H1 (cell line): ENCODE results near the gene IL13. TPM values are rescaled to one million over a fixed set of nuclear protein-coding genes. Genes with fewer than 3 reads are reported as not detected.
A peak's percentile ranks its signal among the peaks of the same experiment; 100 is the strongest.

Experiments used
- CTCF ChIA-PET: fragments of 300-600 bp; sonication (Branson Sonifier 250); formaldehyde crosslinking; loops from one replicate; lab custom pipeline; 2021; ENCODE audit not compliant: partially characterized antibody; lab: Charles Lee
- POLR2A ChIA-PET: fragments of 300-600 bp; sonication (Branson Sonifier 250); formaldehyde crosslinking; loops from one replicate; lab custom pipeline; 2021; ENCODE audit warnings: inconsistent platforms; ENCODE audit not compliant: partially characterized antibody; lab: Charles Lee
- DNase-seq, 2 experiments: peaks; one replicate each; pipeline versions ENCODE4 v3.0.0 to v3.0.0-alpha.2; 2010 to 2022; ENCODE audit warnings: low spot score in 2 of 2, low read depth in 1 of 2, mixed read lengths in 1 of 2
- FAIRE-seq: peaks from 2 replicates; lab custom pipeline; 2011; peaks lifted over from hg19 to GRCh38; lab: Jason Lieb, UNC
- H2AFZ ChIP-seq: 2 replicates; pipeline ENCODE4 v1.8.1; 2012; ENCODE audit warnings: low read length, inconsistent platforms
- H2AK5ac ChIP-seq: 2 replicates; pipeline ENCODE4 v1.6.1; 2013; ENCODE audit warnings: low read depth, low read length
- H2BK120ac ChIP-seq: replicated peaks from 2 replicates; pipeline ENCODE3; 2013; ENCODE audit warnings: low read depth, low read length, inconsistent platforms
- H2BK12ac ChIP-seq: 2 replicates; pipeline ENCODE4 v1.6.1; 2013; ENCODE audit warnings: low read depth, low read length
- H2BK15ac ChIP-seq: 2 replicates; pipeline ENCODE4 v1.6.1; 2013; ENCODE audit warnings: low read length
- H2BK20ac ChIP-seq: 2 replicates; pipeline ENCODE4 v1.6.1; 2013; ENCODE audit warnings: low read length
- H2BK5ac ChIP-seq: 2 replicates; pipeline ENCODE4 v1.6.1; 2013; ENCODE audit warnings: low read depth, low read length
- H3K14ac ChIP-seq: 2 replicates; pipeline ENCODE4 v1.6.1; 2013; ENCODE audit warnings: inconsistent platforms; ENCODE audit not compliant: insufficient read length
- H3K18ac ChIP-seq: 2 replicates; pipeline ENCODE4 v1.6.1; 2013; ENCODE audit warnings: low read length; ENCODE audit errors: extremely low read depth
- H3K23ac ChIP-seq: 2 replicates; pipeline ENCODE4 v1.6.1; 2013; ENCODE audit warnings: inconsistent platforms; ENCODE audit not compliant: insufficient read length
- H3K23me2 ChIP-seq: 2 replicates; pipeline ENCODE4 v1.6.1; 2013; ENCODE audit warnings: low read depth, low read length
- H3K27ac ChIP-seq: 2 replicates; pipeline ENCODE4 v1.6.1; 2011; ENCODE audit warnings: low read depth, low read length, inconsistent platforms
- H3K27me3 ChIP-seq, 4 experiments: replicated peaks in 1 of 4; 1 replicate in 1 of 4; 2 replicates in 3 of 4; pipeline versions ENCODE4 v1.6.1 to v1.8.1; 2011 to 2013; ENCODE audit warnings: low read length in 3 of 4, mild to moderate bottlenecking in 3 of 4, inconsistent platforms in 2 of 4, mixed read lengths in 2 of 4, moderate library complexity in 1 of 4; ENCODE audit not compliant: control insufficient read depth in 3 of 4, insufficient read depth in 3 of 4; ENCODE audit errors: extremely low read depth in 1 of 4
- H3K36me3 ChIP-seq, 4 experiments: 2 replicates each; pipeline versions ENCODE4 v1.6.1 to v1.8.1; 2011 to 2013; ENCODE audit warnings: mild to moderate bottlenecking in 4 of 4, low read length in 3 of 4, moderate library complexity in 2 of 4, control low read depth in 1 of 4, inconsistent platforms in 1 of 4; ENCODE audit not compliant: insufficient read depth in 4 of 4, control insufficient read depth in 2 of 4
- H3K4ac ChIP-seq: replicated peaks from 2 replicates; pipeline ENCODE3; 2013; ENCODE audit warnings: low read length, low read depth, mixed read lengths, inconsistent platforms; ENCODE audit not compliant: insufficient read length
- H3K4me1 ChIP-seq, 4 experiments: replicated peaks in 1 of 4; 1 replicate in 1 of 4; 2 replicates in 3 of 4; pipeline versions ENCODE4 v1.6.1 to v1.8.1; 2011 to 2013; ENCODE audit warnings: low read length in 3 of 4, inconsistent platforms in 2 of 4, mixed read lengths in 1 of 4; ENCODE audit not compliant: insufficient read depth in 4 of 4, control insufficient read depth in 3 of 4
- H3K4me2 ChIP-seq, 2 experiments: 2 replicates each; pipeline versions ENCODE4 v1.6.1 to v1.8.1; 2011 to 2013; ENCODE audit warnings: low read depth in 2 of 2, low read length in 2 of 2, control low read depth in 1 of 2, inconsistent platforms in 1 of 2, mild to moderate bottlenecking in 1 of 2; ENCODE audit not compliant: insufficient read depth in 1 of 2
- H3K4me3 ChIP-seq, 4 experiments: fragments of 200-600, 300-600 bp in 1 of 4; sonication (generic), shearing (Covaris generic), sonication (Bioruptor Twin) in 1 of 4; 2 replicates each; pipeline versions ENCODE4 v1.5.1 to v1.8.1; 2011 to 2016; ENCODE audit warnings: low read length in 4 of 4, low read depth in 3 of 4, control low read depth in 2 of 4, inconsistent platforms in 2 of 4, mild to moderate bottlenecking in 2 of 4, mixed read lengths in 1 of 4, moderate library complexity in 1 of 4; ENCODE audit not compliant: insufficient read depth in 2 of 4; ENCODE audit errors: extremely low read depth in 1 of 4
- H3K56ac ChIP-seq: replicated peaks from 2 replicates; pipeline ENCODE3; 2013; ENCODE audit warnings: low read depth, mild to moderate bottlenecking, mixed read lengths, low read length, inconsistent platforms; ENCODE audit not compliant: insufficient read length
- H3K79me1 ChIP-seq: 2 replicates; pipeline ENCODE4 v1.6.1; 2013; ENCODE audit warnings: low read depth, low read length, control low read depth
- H3K79me2 ChIP-seq, 2 experiments: 2 replicates each; pipeline versions ENCODE4 v1.6.1 to v1.8.1; 2012 to 2013; ENCODE audit warnings: low read length in 2 of 2, mild to moderate bottlenecking in 2 of 2, inconsistent platforms in 1 of 2; ENCODE audit not compliant: insufficient read depth in 2 of 2, control insufficient read depth in 1 of 2
- H3K9ac ChIP-seq, 4 experiments: replicated peaks in 1 of 4; 1 replicate in 1 of 4; 2 replicates in 3 of 4; pipeline versions ENCODE4 v1.6.1 to v1.8.1; 2011 to 2013; ENCODE audit warnings: low read depth in 3 of 4, low read length in 3 of 4, control low read depth in 2 of 4, mild to moderate bottlenecking in 2 of 4, moderate library complexity in 2 of 4, inconsistent platforms in 1 of 4; ENCODE audit errors: extremely low read depth in 1 of 4
- H3K9me3 ChIP-seq, 2 experiments: 2 replicates each; pipeline versions ENCODE4 v1.6.1 to v1.8.1; 2012 to 2013; ENCODE audit warnings: mild to moderate bottlenecking in 2 of 2, moderate library complexity in 2 of 2, control low read depth in 1 of 2, inconsistent platforms in 1 of 2, low read depth in 1 of 2, low read length in 1 of 2, mixed read lengths in 1 of 2; ENCODE audit not compliant: insufficient read depth in 2 of 2
- H4K20me1 ChIP-seq, 2 experiments: replicated peaks in 1 of 2; 2 replicates each; pipeline versions ENCODE3 to v1.8.1; 2011 to 2013; ENCODE audit warnings: inconsistent platforms in 2 of 2, low read length in 2 of 2, mild to moderate bottlenecking in 1 of 2; ENCODE audit not compliant: insufficient read depth in 2 of 2, control insufficient read depth in 1 of 2
- H4K5ac ChIP-seq: 2 replicates; pipeline ENCODE4 v1.6.1; 2013; ENCODE audit warnings: low read length, low read depth, mixed read lengths, inconsistent platforms; ENCODE audit not compliant: insufficient read length
- H4K8ac ChIP-seq: 2 replicates; pipeline ENCODE4 v1.8.0; 2013; ENCODE audit warnings: mild to moderate bottlenecking, moderate library complexity, low read length, inconsistent platforms; ENCODE audit not compliant: insufficient read depth; ENCODE audit errors: extremely low read depth
- H4K91ac ChIP-seq: replicated peaks from 2 replicates; pipeline ENCODE3; 2013; ENCODE audit warnings: low read length, mixed read lengths, inconsistent platforms; ENCODE audit not compliant: insufficient read length
- ATF2 ChIP-seq: IDR thresholded peaks from 2 replicates; pipeline ENCODE4 v1.6.1; 2012; ENCODE audit warnings: low read length, inconsistent platforms
- BCL11A ChIP-seq, 2 experiments: IDR thresholded peaks; one replicate each; pipeline ENCODE4 v1.6.1; 2011; ENCODE audit warnings: low read depth in 2 of 2, low read length in 2 of 2, mild to moderate bottlenecking in 2 of 2
- CBX8 ChIP-seq: fragments of 300-800, 300-1000 bp; sonication (generic); IDR thresholded peaks from 2 replicates; pipeline ENCODE4 v1.7.1; 2016; ENCODE audit warnings: low read depth, low read length, borderline replicate concordance
- EGR1 ChIP-seq: IDR thresholded peaks from 2 replicates; pipeline ENCODE4 v1.6.1; 2011; ENCODE audit warnings: low read depth, low read length, borderline replicate concordance
- JUND ChIP-seq: IDR thresholded peaks from 2 replicates; pipeline ENCODE4 v1.6.1; 2011; ENCODE audit warnings: mild to moderate bottlenecking, improper control_type of control experiment, low read length
- MAX ChIP-seq: IDR thresholded peaks from 2 replicates; pipeline ENCODE4 v1.6.1; 2012; ENCODE audit warnings: inconsistent platforms
- PHF8 ChIP-seq: fragments of 200-600 bp; sonication (generic); conservative IDR thresholded peaks from 2 replicates; pipeline ENCODE4 v1.7.1; 2012; ENCODE audit warnings: low read depth, mild to moderate bottlenecking, inconsistent platforms, low read length, moderate library complexity
- SAP30 ChIP-seq: fragments of 300-600 bp; sonication (generic); IDR thresholded peaks from 2 replicates; pipeline ENCODE4 v1.7.1; 2012; ENCODE audit warnings: low read length, moderate library complexity, mild to moderate bottlenecking, inconsistent platforms; ENCODE audit not compliant: insufficient read depth, insufficient replicate concordance
- TAF1 ChIP-seq: IDR thresholded peaks from 2 replicates; pipeline ENCODE4 v1.6.1; 2011; ENCODE audit warnings: mild to moderate bottlenecking, low read depth, low read length
- WGBS, 2 experiments: shearing (Covaris generic) in 1 of 2; methylation state at CpG; one replicate each; pipeline versions ENCODE4 v1.1.6 to v1.1.7; 2013 to 2015; ENCODE audit warnings: low lambda C conversion rate in 2 of 2, mixed read lengths in 2 of 2, inconsistent platforms in 1 of 2, low coverage in 1 of 2, missing lambda C conversion rate in 1 of 2; ENCODE audit not compliant: insufficient replicate concordance in 2 of 2, insufficient coverage in 1 of 2, insufficient read length in 1 of 2; ENCODE audit errors: extremely low coverage in 1 of 2, missing lambda C conversion rate in 1 of 2; 5-methylcytosine and 5-hydroxymethylcytosine counted together
- polyA plus RNA-seq, 7 experiments: library from polyadenylated mRNA; depleted of rRNA in 3 of 7; stranded (reverse) in 5 of 7; unstranded in 2 of 7; fragments of >200 nt in 5 of 7; fragments of 200-250 nt in 2 of 7; gene quantifications; 1 replicate in 5 of 7; 2 replicates in 1 of 7; 4 replicates in 1 of 7; pipeline versions ENCODE4 v1.2.1 to v1.2.3, GENCODE V29; 2011 to 2013; ENCODE audit warnings: missing spikeins in 2 of 7, mixed read lengths in 2 of 7
- total RNA-seq: library from RNA; stranded (reverse); fragmentation: NEBNext Ultra II Directional; extraction: Animal tissue kit (Norgen Biotek cat#: 25700); gene quantifications from 2 replicates; pipeline ENCODE4 v1.2.1, GENCODE V29; 2021

The IL13 gene
- total and polyA plus RNA-seq, 2 of the 8 experiments (the other 6 are each of a cell fraction or from before 2014, with no cell fraction given), result not detected

GRCh38 chr5:132655821-132656773, 1.9 kb upstream of the IL13 start:
- peak overlapping the region; percentile 19; the same call in 1 of the 2 replicates for H2AFZ ChIP-seq
- H4K5ac ChIP-seq, result no peak overlapping the region
- peak overlapping the region; percentile 60; the same call in 1 of the 2 replicates for H3K18ac ChIP-seq
- H3K9me3 ChIP-seq, result no peaks in the 10 kb centered on the region; a peak in 1 of 4 replicates
- H3K36me3 ChIP-seq, result no peaks in the 10 kb centered on the region
- no peak for FAIRE-seq
- H3K79me2 ChIP-seq, result no peaks in the 10 kb centered on the region
- no peak overlapping the region for H2BK20ac ChIP-seq
- DNase-seq, result peak in 1 of 2 experiments; percentile 72
- peak overlapping the region; percentile 11 to 57 (median 22); a peak in 7 of 8 replicates for H3K4me3 ChIP-seq
- no peak overlapping the region for H3K23ac ChIP-seq
- H3K23me2 ChIP-seq, result peaks cover 2% of the 10 kb centered on the region; the same call in 1 of the 2 replicates
- H3K27me3 ChIP-seq, result peaks cover 10 to 40% (median 31%) of the 10 kb centered on the region in 4 experiments
- no peak overlapping the region for H3K56ac ChIP-seq
- peak overlapping the region; percentile 59 to 67 for H3K4me2 ChIP-seq
- H2BK5ac ChIP-seq, result no peak overlapping the region
- WGBS, 2 experiments, result 10% methylated on average over 58 of the region's 92 CpGs; no CpG with 5 or more reads in 1 of the 2 experiments
- peaks cover 0 to 1% of the 10 kb centered on the region in 2 experiments for H4K20me1 ChIP-seq
- H3K4me1 ChIP-seq, result peaks cover 0 to 8% (median under 1%) of the 10 kb centered on the region in 4 experiments; a peak in 4 of 7 replicates
- CTCF ChIA-PET, result no interaction called here
- no peak overlapping the region for H3K27ac ChIP-seq
- H4K8ac ChIP-seq, result peak overlapping the region; percentile 76
- POLR2A ChIA-PET, result no interaction called here
- no peaks in the 10 kb centered on the region for H3K79me1 ChIP-seq
- no peak overlapping the region for H3K9ac ChIP-seq
- no peak overlapping the region for H3K4ac ChIP-seq
- H2BK15ac ChIP-seq, result no peak overlapping the region
- no peak overlapping the region for H2AK5ac ChIP-seq
- no peak overlapping the region for H3K14ac ChIP-seq
- no peak overlapping the region for H2BK12ac ChIP-seq
- H4K91ac ChIP-seq, result no peak overlapping the region
- no peak overlapping the region for H2BK120ac ChIP-seq
- peak; percentile 95 for TF ChIP-seq MAX
- no peak for TF ChIP-seq JUND
- TF ChIP-seq BCL11A (IDR thresholded peaks at IDR 0.05; ENCODE audit: low read depth in 2 of 2, low read length in 2 of 2), result no peak
- no peak for TF ChIP-seq ATF2
- no peak for TF ChIP-seq TAF1
- 0 out of 2 replicates have a peak, but pooled peaks have one; percentile 28 for TF ChIP-seq PHF8
- no peak for TF ChIP-seq SAP30
- TF ChIP-seq CBX8, result no peak
- 0 out of 2 replicates have a peak, but pooled peaks have one; percentile 28 for TF ChIP-seq EGR1
